CD4-positive, alpha-beta T cell treated with Interleukin-17A for 1 hour (primary cell): ENCODE measurements around the gene EMID1.
A peak's percentile ranks its signal among the peaks of the same experiment; 100 is the strongest.

Source experiments
- DNase-seq: peaks from one replicate; pipeline ENCODE4 v3.0.0-alpha.2; 2020

Gene EMID1

DNA sequence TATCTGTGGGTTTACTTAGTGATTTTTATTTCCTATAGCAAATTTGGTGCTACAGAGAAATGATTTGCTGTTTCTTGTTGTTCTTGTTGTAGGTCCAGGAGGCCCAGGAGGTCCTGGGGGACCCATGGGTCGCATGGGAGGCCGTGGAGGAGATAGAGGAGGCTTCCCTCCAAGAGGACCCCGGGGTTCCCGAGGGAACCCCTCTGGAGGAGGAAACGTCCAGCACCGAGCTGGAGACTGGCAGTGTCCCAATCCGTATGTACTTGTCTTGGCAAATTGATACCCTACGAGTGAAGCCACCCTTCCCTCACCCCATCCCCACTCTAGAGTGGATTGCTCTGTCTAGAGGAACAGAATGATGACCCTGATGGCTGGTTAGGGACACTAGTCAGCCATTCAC lies 92.9 kb downstream of the EMID1 start:
- DNase-seq = no peak

GRCh38 chr22:29299136-29299900 lies 93.6 kb downstream of the EMID1 start:
- DNase-seq = no peak

- DNase-seq = no peak
Measured at GRCh38 chr22:29300467-29300806, 94.7 kb downstream of the EMID1 start.

GRCh38 chr22:29300807-29301601 lies 95.3 kb downstream of the EMID1 start:
- DNase-seq = no peak

- no peak for DNase-seq
Measured at GRCh38 chr22:29301716-29302401, 96.2 kb downstream of the EMID1 start.

GRCh38 chr22:29302402-29302680 lies 96.6 kb downstream of the EMID1 start:
- no peak for DNase-seq

DNA sequence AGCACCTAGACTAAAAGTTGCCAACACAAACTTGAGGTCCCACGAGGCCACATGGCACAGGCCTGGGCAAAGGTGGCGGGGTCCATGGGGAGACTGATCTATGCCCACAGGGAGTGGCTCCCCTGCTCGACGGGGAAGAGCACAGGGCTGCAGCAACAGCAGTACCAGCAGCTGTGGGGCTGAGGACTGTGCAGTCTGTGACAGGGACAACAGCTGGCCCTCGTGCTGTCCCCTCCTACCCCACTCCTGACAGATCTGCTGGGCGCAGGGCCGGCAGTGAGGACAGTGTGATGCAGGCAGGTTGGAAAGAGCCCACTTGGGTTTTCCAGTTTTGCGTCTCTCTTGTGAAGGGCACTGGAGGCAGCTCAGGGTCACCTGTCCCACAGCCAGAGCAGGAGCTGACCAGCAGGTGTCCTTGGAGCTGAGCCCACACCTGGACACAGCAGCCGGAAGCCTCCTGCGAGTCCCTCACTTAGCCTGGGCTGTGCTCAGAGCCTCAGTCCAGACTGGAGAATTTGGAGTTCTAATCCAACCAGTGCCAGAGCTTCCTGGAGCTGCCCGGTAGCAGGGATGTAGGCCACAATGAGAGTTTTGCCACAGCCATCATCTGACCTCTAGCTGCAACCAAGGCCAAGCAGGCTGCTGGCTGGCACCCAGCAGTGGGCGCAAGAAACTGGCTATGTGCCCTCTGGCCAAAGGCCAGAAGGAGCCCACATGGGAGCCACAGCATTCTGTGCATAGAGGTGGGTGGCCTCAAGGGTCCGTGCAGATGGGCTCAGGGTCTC lies 97.2 kb downstream of the EMID1 start:
- no peak for DNase-seq

- DNase-seq = no peak
Measured at GRCh38 chr22:29305836-29306174, 100.1 kb downstream of the EMID1 start.

GRCh38 chr22:29306175-29306834 lies 100.6 kb downstream of the EMID1 start, which contains the start of gene GAS2L1:
TSS of gene GAS2L1 (plus strand) at chr22:29306650. CDS start at chr22:29308106, 1,456 bp downstream.
- peak; percentile 39 for DNase-seq

GRCh38 chr22:29306835-29307595 lies 101.3 kb downstream of the EMID1 start:
- DNase-seq = peak; percentile 22

- DNase-seq = no peak
Measured at GRCh38 chr22:29307596-29308147, 102.0 kb downstream of the EMID1 start.

DNA sequence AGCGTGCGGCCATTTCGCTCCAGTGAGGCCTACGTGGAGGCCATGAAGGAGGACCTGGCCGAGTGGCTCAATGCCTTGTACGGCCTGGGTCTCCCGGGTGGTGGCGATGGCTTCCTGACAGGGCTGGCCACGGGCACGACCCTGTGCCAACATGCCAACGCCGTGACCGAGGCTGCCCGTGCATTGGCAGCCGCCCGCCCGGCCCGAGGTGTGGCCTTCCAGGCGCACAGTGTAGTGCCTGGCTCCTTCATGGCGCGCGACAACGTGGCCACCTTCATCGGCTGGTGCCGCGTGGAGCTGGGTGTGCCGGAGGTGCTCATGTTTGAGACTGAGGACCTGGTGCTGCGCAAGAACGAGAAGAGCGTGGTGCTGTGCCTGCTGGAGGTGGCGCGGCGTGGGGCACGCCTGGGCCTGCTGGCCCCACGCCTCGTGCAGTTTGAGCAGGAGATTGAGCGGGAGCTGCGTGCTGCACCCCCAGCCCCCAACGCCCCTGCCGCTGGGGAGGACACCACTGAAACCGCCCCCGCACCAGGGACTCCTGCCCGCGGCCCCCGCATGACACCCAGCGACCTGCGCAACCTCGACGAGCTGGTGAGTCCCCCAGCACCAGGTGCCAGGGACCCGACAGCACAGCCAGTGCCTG lies 102.6 kb downstream of the EMID1 start:
- DNase-seq = no peak

GRCh38 chr22:29308791-29309262 lies 103.1 kb downstream of the EMID1 start:
- DNase-seq = peak; percentile 37
